Stimulated activated CD8-positive, alpha-beta memory T cell treated with anti-CD3 and anti-CD28 coated beads, Interleukin-4, amount 100 ng/mL, for 1 hour (primary cell): ENCODE measurements around the gene RBMY1A1.
"Not testable (repeated sequence)": the region's sequence is repeated elsewhere in the genome, so short reads cannot be mapped to it uniquely, and the experiment has no call there.

ENCODE experiments used
- DNase-seq, 2 donors: peaks; one replicate each; pipeline ENCODE4 v3.0.0-alpha.2; 2020; ENCODE audit warnings: low read depth in 2 of 2, low spot score in 1 of 2

The RBMY1A1 gene

DNA sequence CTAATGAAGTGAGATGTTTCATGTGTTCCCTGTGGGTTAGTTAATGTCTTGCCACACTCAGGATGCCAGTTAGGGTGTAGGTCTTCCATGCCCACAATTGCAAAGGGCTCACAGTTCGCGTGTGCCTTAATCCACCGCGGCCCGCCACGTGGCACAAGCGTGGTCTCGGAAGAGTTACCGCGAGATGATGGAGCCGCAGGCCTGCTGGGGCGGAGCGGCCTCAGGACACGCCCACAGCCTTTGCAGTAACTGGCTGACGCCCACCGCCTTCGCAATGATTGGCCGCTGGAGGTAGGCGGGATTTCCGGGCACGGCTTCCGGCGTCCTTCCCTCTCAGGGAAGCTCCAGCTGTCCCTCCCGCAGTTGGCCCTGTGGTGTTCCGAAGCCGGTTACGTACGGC is at the start of gene RBMY1A1:
Gene RBMY1A1, plus strand, starts transcription at position 301 of the 400 bp plus-strand sequence. CDS start 2,013 bp downstream, outside the sequence.
- DNase-seq = not testable (repeated sequence)

DNA sequence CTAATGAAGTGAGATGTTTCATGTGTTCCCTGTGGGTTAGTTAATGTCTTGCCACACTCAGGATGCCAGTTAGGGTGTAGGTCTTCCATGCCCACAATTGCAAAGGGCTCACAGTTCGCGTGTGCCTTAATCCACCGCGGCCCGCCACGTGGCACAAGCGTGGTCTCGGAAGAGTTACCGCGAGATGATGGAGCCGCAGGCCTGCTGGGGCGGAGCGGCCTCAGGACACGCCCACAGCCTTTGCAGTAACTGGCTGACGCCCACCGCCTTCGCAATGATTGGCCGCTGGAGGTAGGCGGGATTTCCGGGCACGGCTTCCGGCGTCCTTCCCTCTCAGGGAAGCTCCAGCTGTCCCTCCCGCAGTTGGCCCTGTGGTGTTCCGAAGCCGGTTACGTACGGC is 23.6 kb upstream of the RBMY1A1 start, which contains the start of gene RBMY1B:
Gene RBMY1B, plus strand, starts transcription at position 301 of the 400 bp plus-strand sequence. CDS start 2,013 bp downstream, outside the sequence.
- DNase-seq = not testable (repeated sequence)

DNA sequence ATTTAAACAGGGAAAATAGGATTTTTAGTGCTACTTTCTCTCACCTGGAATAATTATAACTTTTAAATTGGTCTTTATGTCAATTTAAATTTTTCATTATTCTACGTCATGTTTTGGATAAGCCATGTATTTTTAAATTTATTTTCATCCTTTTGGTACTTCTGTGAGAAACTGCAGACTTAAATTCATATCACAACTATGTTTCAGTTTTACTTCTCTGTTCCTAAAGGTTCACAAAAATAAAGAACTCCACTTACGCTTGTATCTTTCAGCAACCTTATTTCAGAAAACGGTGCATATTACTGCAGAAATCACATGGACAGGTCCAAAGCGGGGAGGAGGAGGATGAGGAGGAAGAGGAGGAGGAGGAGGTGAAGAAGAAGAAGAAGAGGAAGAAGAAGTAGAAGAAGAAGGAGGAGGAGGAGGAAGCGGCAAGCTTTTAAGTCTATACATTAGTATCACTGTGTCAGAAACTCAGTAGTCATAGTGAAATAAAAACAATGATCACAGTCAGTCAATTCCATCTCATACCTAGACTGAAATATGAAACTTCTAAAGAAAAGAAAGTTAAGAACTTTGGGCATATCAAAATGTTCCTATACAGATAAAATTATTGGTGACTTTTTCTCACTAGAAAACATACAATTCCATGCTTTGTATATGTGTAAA is 24.8 kb downstream of the RBMY1A1 start:
- DNase-seq = not testable (repeated sequence)

DNA sequence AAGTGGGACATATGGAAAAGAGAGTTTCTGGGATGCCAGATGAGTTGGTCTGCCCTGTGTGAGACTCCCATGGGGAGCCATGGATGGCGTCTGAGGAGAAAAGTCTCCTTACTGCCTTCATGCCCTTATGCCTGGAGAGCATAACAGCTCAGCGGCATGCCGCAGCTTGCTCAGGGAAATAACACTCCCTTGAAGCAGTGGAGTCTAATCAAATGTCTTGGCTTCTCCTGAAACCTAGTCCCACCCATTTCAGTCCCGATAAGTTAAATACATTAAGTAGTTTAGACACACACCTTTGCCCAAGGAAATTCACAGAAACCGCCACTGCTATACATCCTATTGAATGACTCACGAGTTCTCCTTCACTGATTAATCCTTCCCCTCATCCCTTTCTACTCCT is 50.8 kb downstream of the RBMY1A1 start:
- no peak for DNase-seq

DNA sequence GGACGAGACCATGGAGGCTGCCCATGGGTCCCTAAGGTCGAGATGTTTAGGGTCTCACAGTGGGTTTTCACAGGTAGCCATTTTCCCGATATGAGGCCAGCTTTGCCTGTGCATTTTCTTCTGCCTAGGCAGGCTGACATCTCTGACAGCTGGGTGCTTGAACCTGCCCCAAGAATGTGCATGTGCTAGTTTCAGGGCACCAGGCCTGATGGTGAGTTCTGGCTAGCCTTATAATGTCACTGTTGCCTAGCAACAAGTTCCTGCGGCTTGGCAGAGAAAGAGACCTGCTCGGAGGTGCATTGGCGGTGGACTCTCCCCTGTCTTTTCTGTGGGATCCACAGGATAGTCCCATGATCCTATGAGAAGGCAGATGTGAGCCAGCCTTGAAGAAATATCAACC is 51.8 kb downstream of the RBMY1A1 start:
- not testable (repeated sequence) for DNase-seq

DNA sequence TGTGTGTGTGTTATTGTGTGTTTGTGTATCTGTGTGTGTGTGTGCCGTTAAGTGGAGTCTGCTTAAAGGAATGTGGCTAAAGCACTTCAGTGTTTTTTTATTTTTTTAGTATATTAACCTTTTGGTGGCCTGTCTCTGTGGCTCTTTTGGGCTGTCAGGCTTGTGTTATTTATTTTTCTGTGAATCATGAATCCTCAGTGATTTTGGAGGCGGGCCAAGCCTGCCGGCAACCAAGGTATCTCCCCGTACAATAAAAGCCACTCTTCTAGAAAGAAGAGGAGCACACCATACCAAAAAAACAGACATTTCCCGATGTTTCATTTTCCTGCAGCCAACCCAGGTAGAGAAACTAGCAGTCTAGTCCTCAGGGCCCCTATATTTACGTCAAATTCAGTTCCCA is 57.4 kb downstream of the RBMY1A1 start:
- no peak for DNase-seq

DNA sequence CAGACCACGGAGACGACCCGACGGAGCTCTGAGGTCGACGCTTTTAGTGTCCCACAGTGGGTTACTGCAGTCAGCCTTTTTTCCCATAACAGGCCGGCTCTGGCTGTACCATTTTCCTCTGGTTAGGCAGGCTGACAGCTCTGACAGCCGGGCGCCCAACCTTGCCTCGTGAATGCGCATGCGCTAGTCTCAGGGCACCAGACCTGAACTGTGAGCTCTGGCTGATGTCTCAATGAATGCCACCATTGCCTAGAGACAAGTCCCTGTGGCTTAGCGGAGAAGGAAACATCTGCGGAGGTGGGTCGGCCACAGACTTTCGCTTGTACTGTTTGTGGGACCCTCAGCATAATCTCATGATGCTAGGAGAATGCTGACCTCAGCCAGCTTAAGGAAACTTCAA is 61.6 kb downstream of the RBMY1A1 start:
- not testable (repeated sequence) for DNase-seq
